Bronchial epithelial cell (primary cell): ENCODE data around the gene WDR7. TPM values are rescaled to one million over a fixed set of nuclear protein-coding genes. Genes with fewer than 3 reads are reported as not detected.
"Not testable (repeated sequence)": the region's sequence is repeated elsewhere in the genome, so short reads cannot be mapped to it uniquely, and the experiment has no call there.

Source experiments
- DNase-seq: peaks from one replicate; pipeline ENCODE4 v3.0.0-alpha.2; 2010; ENCODE audit warnings: low read depth
- FAIRE-seq: peaks from 2 replicates; lab custom pipeline; 2011; peaks lifted over from hg19 to GRCh38; lab: Jason Lieb, UNC
- H3K27me3 ChIP-seq: 2 replicates; pipeline ENCODE4 v1.5.1; 2011; ENCODE audit warnings: low read length; ENCODE audit not compliant: control insufficient read depth, insufficient read depth
- H3K36me3 ChIP-seq: 2 replicates; pipeline ENCODE4 v1.5.1; 2011; ENCODE audit warnings: low read length; ENCODE audit not compliant: control insufficient read depth, insufficient read depth
- H3K4me3 ChIP-seq: 2 replicates; pipeline ENCODE4 v1.5.1; 2011; ENCODE audit warnings: mild to moderate bottlenecking, low read depth, low read length, control low read depth
- CTCF ChIP-seq: IDR thresholded peaks from 2 replicates; pipeline ENCODE4 v1.5.1; 2011; ENCODE audit warnings: mild to moderate bottlenecking, moderate library complexity, low read length, control low read depth, inconsistent platforms; ENCODE audit not compliant: insufficient read depth, severe bottlenecking
- total RNA-seq: library from RNA; depleted of rRNA; stranded (reverse); fragments of >200 nt; gene quantifications from 2 replicates; pipeline ENCODE4 v1.2.1, GENCODE V29; 2014

Gene WDR7
- total RNA-seq, 1 donor from 2014 or later: 14.5 TPM

- Histone ChIP-seq H3K36me3 (no peaks in the 10 kb centered on the region), H3K4me3 (no peak overlapping the region), H3K27me3 (no peaks in the 10 kb centered on the region)
- DNase-seq: no peak
- no peak for TF ChIP-seq CTCF
- no peak for FAIRE-seq
Observed at GRCh38 chr18:56647951-56648893, 2.9 kb upstream of the WDR7 start.

GRCh38 chr18:56649996-56650395 is 1.2 kb upstream of the WDR7 start:
- Histone ChIP-seq H3K4me3 (no peak overlapping the region), H3K27me3 (no peaks in the 10 kb centered on the region), H3K36me3 (no peaks in the 10 kb centered on the region)
- FAIRE-seq (no peak), DNase-seq (no peak)
- no peak for TF ChIP-seq CTCF

GRCh38 chr18:56651771-56652092 is 573 bp downstream of the WDR7 start:
- Histone ChIP-seq H3K36me3 (no peaks in the 10 kb centered on the region), H3K4me3 (peak overlapping the region; percentile 89), H3K27me3 (no peaks in the 10 kb centered on the region)
- DNase-seq (no peak), FAIRE-seq (no peak)
- TF ChIP-seq CTCF: no peak

GRCh38 chr18:56652802-56653201 is 1.6 kb downstream of the WDR7 start:
- DNase-seq: no peak
- no peaks in the 10 kb centered on the region for H3K27me3 ChIP-seq
- H3K4me3 ChIP-seq: no peak overlapping the region
- H3K36me3 ChIP-seq: no peaks in the 10 kb centered on the region
- TF ChIP-seq CTCF: no peak
- FAIRE-seq: no peak

- not testable (repeated sequence) for H3K27me3 ChIP-seq, H3K36me3 ChIP-seq, H3K4me3 ChIP-seq, DNase-seq, FAIRE-seq
Observed at GRCh38 chr18:56654280-56654679, 3.1 kb downstream of the WDR7 start.

GRCh38 chr18:56658261-56658660 is 7.1 kb downstream of the WDR7 start:
- H3K4me3 ChIP-seq: no peak overlapping the region
- TF ChIP-seq CTCF: no peak
- no peaks in the 10 kb centered on the region for H3K36me3 ChIP-seq
- DNase-seq: no peak
- H3K27me3 ChIP-seq: no peaks in the 10 kb centered on the region
- FAIRE-seq: no peak
